ENCODE measurements around the gene AFDN. TPM values are rescaled to one million over a fixed set of nuclear protein-coding genes. Genes with fewer than 3 reads are reported as not detected.

Gene AFDN
- total RNA-seq, 2 donors from 2014 or later, result 214 to 239 TPM

DNA sequence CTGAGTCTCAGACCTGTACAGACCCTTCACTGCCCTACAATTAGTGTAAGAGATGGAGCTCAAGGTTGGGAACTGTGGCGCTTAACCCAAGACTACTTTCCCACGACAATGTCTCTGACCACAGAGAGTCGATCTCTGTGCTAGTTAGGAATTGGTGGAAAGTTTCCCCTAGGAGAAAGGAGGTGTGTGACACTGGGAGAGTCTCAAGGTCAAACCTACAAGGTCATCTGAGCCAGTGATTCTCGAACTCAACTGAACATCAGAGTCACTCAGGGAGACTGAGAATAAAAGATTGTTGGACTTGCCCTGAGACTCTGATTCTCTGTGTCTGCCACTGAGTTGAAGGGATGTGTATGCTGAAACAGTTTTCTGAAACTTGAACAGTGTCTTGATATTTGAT, 9.7 kb upstream of the AFDN start:
- Mint-ChIP-seq H3K4me3 (no peak overlapping the region), H3K4me1 (peaks cover 14% of the 10 kb centered on the region), H3K27ac (no peak overlapping the region), H3K9me3 (no peaks in the 10 kb centered on the region), H3K27me3 (ENCODE audit: insufficient read depth) (no peaks in the 10 kb centered on the region), H3K36me3 (ENCODE audit: low read depth) (peaks cover 6% of the 10 kb centered on the region)
- H3K27me3 ChIP-seq (ENCODE audit: control insufficient read depth, insufficient read depth, low read length, poor library complexity, severe bottlenecking), result no peaks in the 10 kb centered on the region
- no peak overlapping the region for H3K4me3 ChIP-seq (ENCODE audit: low read length)
- 94 to 100% methylated on average over 4 of the region's 4 CpGs for WGBS, 2 experiments (ENCODE audit: insufficient coverage in 1 of 2, insufficient read length in 1 of 2)
- H3K9me3 ChIP-seq (ENCODE audit: control insufficient read depth, low read length), result no peaks in the 10 kb centered on the region
- H3K27ac ChIP-seq (ENCODE audit: low read depth, low read length), result no peak overlapping the region
- no peak overlapping the region for H3K9ac ChIP-seq (ENCODE audit: extremely low read depth, low read length, poor library complexity, severe bottlenecking)
- TF ChIP-seq, protein P1, sequence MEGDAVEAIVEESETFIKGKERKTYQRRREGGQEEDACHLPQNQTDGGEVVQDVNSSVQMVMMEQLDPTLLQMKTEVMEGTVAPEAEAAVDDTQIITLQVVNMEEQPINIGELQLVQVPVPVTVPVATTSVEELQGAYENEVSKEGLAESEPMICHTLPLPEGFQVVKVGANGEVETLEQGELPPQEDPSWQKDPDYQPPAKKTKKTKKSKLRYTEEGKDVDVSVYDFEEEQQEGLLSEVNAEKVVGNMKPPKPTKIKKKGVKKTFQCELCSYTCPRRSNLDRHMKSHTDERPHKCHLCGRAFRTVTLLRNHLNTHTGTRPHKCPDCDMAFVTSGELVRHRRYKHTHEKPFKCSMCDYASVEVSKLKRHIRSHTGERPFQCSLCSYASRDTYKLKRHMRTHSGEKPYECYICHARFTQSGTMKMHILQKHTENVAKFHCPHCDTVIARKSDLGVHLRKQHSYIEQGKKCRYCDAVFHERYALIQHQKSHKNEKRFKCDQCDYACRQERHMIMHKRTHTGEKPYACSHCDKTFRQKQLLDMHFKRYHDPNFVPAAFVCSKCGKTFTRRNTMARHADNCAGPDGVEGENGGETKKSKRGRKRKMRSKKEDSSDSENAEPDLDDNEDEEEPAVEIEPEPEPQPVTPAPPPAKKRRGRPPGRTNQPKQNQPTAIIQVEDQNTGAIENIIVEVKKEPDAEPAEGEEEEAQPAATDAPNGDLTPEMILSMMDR (conservative IDR thresholded peaks at IDR 0.05), result no peak
- DNase-seq, result no peak
- H3K4me1 ChIP-seq (ENCODE audit: control insufficient read depth, insufficient read depth, low read length), result no peaks in the 10 kb centered on the region
- H3K36me3 ChIP-seq (ENCODE audit: control insufficient read depth, insufficient read depth, low read length), result peaks cover under 1% of the 10 kb centered on the region

DNA sequence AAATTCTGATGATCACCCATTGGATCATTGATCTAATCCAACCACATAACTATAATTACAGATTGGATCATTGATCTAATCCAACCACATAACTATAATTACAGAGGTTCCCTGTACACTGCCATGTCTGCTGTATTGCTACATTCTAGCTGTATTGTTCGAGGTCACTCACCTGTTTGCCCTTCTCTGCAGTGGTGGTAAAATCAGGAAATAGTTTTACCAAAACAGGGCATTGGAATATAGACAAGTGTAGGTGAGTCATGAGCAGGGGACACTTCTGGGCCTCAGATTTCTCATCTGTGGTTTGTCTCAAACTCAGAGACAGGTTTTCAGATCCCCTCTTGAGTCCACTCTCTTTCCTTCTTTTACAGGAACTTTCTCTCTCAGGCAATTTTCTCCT, 9.0 kb upstream of the AFDN start:
- no peak for DNase-seq
- TF ChIP-seq, protein P1 (conservative IDR thresholded peaks at IDR 0.05), result no peak
- 74 to 80% methylated on average over 1 of the region's 1 CpG for WGBS, 2 experiments (ENCODE audit: insufficient coverage in 1 of 2, insufficient read length in 1 of 2)
- peaks cover 7% of the 10 kb centered on the region for H3K36me3 ChIP-seq (ENCODE audit: control insufficient read depth, insufficient read depth, low read length)
- H3K27ac Mint-ChIP-seq, result no peak overlapping the region
- no peaks in the 10 kb centered on the region for H3K9me3 Mint-ChIP-seq
- no peak overlapping the region for H3K9ac ChIP-seq (ENCODE audit: extremely low read depth, low read length, poor library complexity, severe bottlenecking)
- peaks cover 8% of the 10 kb centered on the region for H3K36me3 Mint-ChIP-seq (ENCODE audit: low read depth)
- no peak overlapping the region for H3K27ac ChIP-seq (ENCODE audit: low read depth, low read length)
- H3K4me3 ChIP-seq (ENCODE audit: low read length), result no peak overlapping the region
- no peaks in the 10 kb centered on the region for H3K27me3 Mint-ChIP-seq (ENCODE audit: insufficient read depth)
- H3K4me1 Mint-ChIP-seq, result peaks cover 14% of the 10 kb centered on the region
- no peaks in the 10 kb centered on the region for H3K4me1 ChIP-seq (ENCODE audit: control insufficient read depth, insufficient read depth, low read length)
- H3K9me3 ChIP-seq (ENCODE audit: control insufficient read depth, low read length), result no peaks in the 10 kb centered on the region
- no peak overlapping the region for H3K4me3 Mint-ChIP-seq
- no peaks in the 10 kb centered on the region for H3K27me3 ChIP-seq (ENCODE audit: control insufficient read depth, insufficient read depth, low read length, poor library complexity, severe bottlenecking)

DNA sequence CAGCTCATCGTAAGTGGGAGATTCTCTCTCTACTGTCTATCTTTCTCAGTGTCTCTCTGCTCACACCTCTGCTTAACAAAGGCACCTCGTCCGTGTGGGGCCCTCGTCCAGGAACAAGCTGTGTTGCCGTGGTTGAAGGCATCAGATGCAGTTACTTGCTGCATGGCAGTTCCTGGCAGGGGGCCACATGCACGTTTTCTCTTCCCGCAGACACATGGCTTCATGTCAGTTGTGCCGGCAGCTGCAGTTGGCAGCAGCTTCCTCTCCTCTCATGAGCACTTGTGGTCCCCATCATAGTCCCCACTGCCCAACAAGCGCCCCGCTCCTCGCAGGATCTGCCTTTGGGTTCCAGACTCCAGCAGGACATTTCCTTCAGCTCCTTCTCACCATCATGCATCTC, 7.1 kb upstream of the AFDN start:
- Mint-ChIP-seq H3K27me3 (ENCODE audit: insufficient read depth) (no peaks in the 10 kb centered on the region), H3K27ac (no peak overlapping the region), H3K9me3 (no peaks in the 10 kb centered on the region), H3K36me3 (ENCODE audit: low read depth) (peaks cover 16% of the 10 kb centered on the region), H3K4me3 (no peak overlapping the region), H3K4me1 (peaks cover 14% of the 10 kb centered on the region)
- Histone ChIP-seq H3K27me3 (ENCODE audit: control insufficient read depth, insufficient read depth, low read length, poor library complexity, severe bottlenecking) (no peaks in the 10 kb centered on the region), H3K9me3 (ENCODE audit: control insufficient read depth, low read length) (no peaks in the 10 kb centered on the region), H3K36me3 (ENCODE audit: control insufficient read depth, insufficient read depth, low read length) (peaks cover 13% of the 10 kb centered on the region), H3K4me3 (ENCODE audit: low read length) (no peak overlapping the region), H3K4me1 (ENCODE audit: control insufficient read depth, insufficient read depth, low read length) (no peaks in the 10 kb centered on the region), H3K27ac (ENCODE audit: low read depth, low read length) (no peak overlapping the region), H3K9ac (ENCODE audit: extremely low read depth, low read length, poor library complexity, severe bottlenecking) (no peak overlapping the region)
- WGBS, 2 experiments (ENCODE audit: insufficient coverage in 1 of 2, insufficient read length in 1 of 2), result 86 to 87% methylated on average over 11 of the region's 11 CpGs
- DNase-seq, result no peak
- TF ChIP-seq, protein P1 (conservative IDR thresholded peaks at IDR 0.05), result no peak

Measured in endodermal cell (in vitro differentiated cells).